ENCODE results near the gene BRCA2.
A peak's percentile ranks its signal among the peaks of the same experiment; 100 is the strongest.

Gene BRCA2

DNA sequence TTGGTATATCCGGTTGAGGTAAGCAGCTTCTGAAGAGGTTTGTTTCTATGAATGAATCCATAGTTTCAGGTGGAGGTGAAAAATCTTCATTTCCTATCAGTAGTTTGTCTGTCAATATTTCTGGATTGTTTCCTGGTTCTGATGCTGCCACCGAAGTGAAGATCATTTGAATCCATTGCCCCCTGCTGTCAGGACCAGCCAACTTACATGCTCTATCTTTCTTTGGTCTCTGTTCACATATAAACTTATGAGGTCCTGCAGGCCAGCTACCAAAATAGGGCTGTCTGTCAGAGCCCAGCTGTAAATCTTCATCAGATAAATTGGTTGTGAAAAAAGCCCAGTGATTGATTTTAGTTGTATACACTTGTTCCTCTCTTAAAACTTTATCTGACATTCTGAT, 127.8 kb downstream of the BRCA2 start:
- no peak for DNase-seq (ENCODE audit: low read depth)
- TF ChIP-seq, protein P1, sequence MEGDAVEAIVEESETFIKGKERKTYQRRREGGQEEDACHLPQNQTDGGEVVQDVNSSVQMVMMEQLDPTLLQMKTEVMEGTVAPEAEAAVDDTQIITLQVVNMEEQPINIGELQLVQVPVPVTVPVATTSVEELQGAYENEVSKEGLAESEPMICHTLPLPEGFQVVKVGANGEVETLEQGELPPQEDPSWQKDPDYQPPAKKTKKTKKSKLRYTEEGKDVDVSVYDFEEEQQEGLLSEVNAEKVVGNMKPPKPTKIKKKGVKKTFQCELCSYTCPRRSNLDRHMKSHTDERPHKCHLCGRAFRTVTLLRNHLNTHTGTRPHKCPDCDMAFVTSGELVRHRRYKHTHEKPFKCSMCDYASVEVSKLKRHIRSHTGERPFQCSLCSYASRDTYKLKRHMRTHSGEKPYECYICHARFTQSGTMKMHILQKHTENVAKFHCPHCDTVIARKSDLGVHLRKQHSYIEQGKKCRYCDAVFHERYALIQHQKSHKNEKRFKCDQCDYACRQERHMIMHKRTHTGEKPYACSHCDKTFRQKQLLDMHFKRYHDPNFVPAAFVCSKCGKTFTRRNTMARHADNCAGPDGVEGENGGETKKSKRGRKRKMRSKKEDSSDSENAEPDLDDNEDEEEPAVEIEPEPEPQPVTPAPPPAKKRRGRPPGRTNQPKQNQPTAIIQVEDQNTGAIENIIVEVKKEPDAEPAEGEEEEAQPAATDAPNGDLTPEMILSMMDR (IDR thresholded peaks at IDR 0.05; ENCODE audit: control insufficient read depth, insufficient read depth, low read depth, low read length, missing control alignments): peak; percentile 30
- H3K4me3 ChIP-seq (ENCODE audit: control insufficient read depth, low read depth, low read length): no peak overlapping the region

GRCh38 chr13:32445461-32445860, 130.2 kb downstream of the BRCA2 start:
- TF ChIP-seq, protein P1 (IDR thresholded peaks at IDR 0.05; ENCODE audit: control insufficient read depth, insufficient read depth, low read depth, low read length, missing control alignments): no peak
- no peak for DNase-seq (ENCODE audit: low read depth)
- H3K4me3 ChIP-seq (ENCODE audit: control insufficient read depth, low read depth, low read length): no peak overlapping the region

- DNase-seq (ENCODE audit: low read depth): no peak
- H3K4me3 ChIP-seq (ENCODE audit: control insufficient read depth, low read depth, low read length): no peak overlapping the region
- TF ChIP-seq, protein P1 (IDR thresholded peaks at IDR 0.05; ENCODE audit: control insufficient read depth, insufficient read depth, low read depth, low read length, missing control alignments): no peak
Measured at GRCh38 chr13:32446220-32446619, 130.9 kb downstream of the BRCA2 start.

DNA sequence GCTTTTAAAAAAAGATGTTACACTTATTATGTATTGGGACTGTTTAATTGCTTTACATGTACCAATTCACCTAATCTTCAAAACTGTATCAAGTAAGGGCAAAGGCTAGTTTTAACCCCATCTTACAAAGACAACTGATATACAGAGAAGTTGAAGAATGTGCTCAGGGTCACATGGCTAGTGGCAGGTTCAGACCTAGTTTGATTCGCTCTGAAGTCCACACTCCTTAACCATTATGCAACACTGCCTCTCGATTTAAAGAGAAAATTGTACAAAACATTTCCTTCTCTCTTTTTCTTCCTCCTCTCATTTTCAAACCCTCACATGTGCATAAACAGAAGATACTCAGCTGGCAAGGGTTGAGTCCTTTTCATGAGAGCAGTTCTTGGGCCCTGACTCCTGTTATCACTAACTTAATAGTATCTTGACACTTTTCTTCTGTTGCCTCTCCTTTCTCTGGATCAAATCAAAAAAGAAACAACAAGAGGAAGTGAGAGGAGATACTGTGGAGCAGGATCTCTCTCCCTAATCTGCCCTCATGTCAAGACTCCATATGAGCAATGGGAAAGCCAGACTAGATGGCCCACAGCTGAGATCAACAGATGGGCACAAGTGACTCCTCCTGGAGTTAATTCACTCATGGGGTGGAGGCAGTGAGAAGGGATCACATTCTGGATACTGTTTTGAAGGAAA, 131.6 kb downstream of the BRCA2 start:
- TF ChIP-seq, protein P1 (IDR thresholded peaks at IDR 0.05; ENCODE audit: control insufficient read depth, insufficient read depth, low read depth, low read length, missing control alignments): no peak
- no peak overlapping the region for H3K4me3 ChIP-seq (ENCODE audit: control insufficient read depth, low read depth, low read length)
- DNase-seq (ENCODE audit: low read depth): no peak

DNA sequence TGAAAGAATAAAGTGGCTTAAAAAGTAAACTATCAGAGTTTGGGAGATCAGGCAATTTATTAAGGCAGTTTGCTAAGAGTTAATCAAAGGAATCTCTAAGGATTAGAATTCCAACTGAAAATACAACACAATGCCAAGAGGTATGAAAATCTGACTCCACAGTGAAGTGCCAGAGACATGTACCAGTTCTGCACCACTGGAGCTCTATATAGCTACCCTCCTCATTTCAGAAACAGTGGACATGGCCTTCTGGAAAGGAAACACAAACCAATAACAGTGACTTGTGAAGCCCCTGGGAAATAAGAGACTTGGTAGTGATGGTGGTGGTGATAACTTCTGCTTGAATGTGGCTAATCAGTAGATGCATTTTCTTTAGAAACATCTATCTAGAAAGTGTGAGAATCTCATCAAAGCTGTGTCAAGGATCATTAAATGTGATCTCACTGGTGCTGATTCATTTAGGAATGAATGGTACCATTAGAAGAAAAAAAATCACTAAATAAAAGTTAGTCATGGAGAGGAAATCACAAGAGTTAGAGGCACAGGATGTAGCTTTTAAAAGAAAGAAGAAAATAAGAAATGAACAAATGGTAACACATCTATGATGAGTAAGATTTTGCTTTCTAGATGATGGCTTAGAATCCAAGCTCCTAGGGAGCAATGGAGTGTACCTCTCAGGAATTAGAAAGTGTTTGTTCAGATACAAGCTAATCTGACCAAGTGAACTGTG, 132.8 kb downstream of the BRCA2 start:
- no peak overlapping the region for H3K4me3 ChIP-seq (ENCODE audit: control insufficient read depth, low read depth, low read length)
- TF ChIP-seq, protein P1 (IDR thresholded peaks at IDR 0.05; ENCODE audit: control insufficient read depth, insufficient read depth, low read depth, low read length, missing control alignments): no peak

DNA sequence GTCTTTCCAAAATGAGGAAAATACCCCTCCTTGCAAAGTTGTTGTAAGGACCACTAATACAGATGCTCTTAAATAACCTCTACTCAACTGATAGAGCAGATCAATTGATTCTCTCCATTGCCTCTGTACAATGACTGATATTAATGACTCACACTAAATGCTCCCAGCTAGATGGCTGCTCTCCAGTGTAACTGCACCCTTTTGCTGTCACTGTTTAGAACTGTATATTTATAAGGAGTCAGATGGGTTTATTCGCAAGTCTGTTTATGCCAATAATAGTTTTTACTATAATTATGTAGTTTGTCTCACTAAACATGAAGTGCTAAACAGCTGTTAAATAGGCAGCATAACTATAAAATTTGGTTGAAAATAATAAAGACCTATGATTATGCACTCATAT, 133.7 kb downstream of the BRCA2 start:
- no peak overlapping the region for H3K4me3 ChIP-seq (ENCODE audit: control insufficient read depth, low read depth, low read length)
- TF ChIP-seq, protein P1 (IDR thresholded peaks at IDR 0.05; ENCODE audit: control insufficient read depth, insufficient read depth, low read depth, low read length, missing control alignments): no peak
- no peak for DNase-seq (ENCODE audit: low read depth)

More for the DNA sequence above, 132.8 kb downstream of the BRCA2 start:
- no peak for DNase-seq (ENCODE audit: low read depth)
